AG09319 (cell line): Measurements from ENCODE around the gene INSRR.

Experiments used
- DNase-seq: peaks from one replicate; pipeline ENCODE4 v3.0.0-alpha.2; 2010; ENCODE audit warnings: low read depth; ENCODE audit errors: extremely low read depth
- CTCF ChIP-seq: IDR thresholded peaks from 2 replicates; pipeline ENCODE4 v1.5.1; 2011; ENCODE audit warnings: low read depth, mild to moderate bottlenecking, inconsistent platforms, low read length, moderate library complexity

INSRR gene

GRCh38 chr1:156815307-156815826 lies 43.5 kb downstream of the INSRR start:
- no peak; the same call in 1 of the 2 replicates for TF ChIP-seq CTCF
- peak; percentile 45 for DNase-seq

GRCh38 chr1:156814571-156815260 lies 44.2 kb downstream of the INSRR start:
- no peak for TF ChIP-seq CTCF
- DNase-seq: no peak

DNA sequence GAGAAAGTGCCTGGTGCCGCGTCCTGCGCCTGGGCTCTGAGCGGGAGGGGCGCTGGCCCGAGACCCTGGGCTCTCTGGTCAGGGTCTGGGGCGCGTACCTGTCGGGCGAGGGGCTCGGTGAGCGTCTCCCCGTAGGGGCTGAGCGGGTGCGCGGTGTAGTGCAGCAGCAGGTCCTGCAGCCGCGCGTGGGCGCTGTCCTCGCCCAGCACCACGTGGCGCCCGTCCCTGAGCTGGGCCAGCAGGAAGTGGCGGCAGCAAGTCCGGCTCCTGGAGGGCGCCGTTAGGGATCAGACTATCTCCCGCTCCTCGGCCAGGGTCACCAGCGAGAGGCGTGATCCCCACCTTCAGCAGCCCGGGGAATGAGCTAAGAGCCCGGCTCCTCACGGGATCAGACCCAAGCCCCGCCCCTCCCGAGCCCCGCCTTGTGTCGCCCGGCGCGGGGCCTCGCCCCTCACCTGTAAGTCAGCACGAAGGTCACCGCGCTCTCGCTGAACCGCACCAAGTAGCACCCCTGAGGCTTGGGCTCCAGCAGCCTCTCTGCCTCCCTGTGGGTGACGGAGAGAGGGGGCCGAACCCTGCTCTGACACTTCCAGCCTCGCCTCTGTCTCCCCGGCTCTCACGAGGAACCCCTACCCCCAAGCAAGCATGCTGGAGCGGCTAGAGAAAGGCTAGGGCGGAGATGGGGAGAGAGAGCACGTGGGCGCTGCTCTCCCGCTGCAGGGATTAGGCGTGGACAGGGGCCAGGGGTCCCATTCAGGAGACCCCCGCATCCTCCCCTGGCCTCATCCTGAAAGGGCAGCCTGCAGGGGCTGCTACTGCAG lies 45.0 kb downstream of the INSRR start:
- TF ChIP-seq CTCF: peak; percentile 67
- no peak for DNase-seq

DNA sequence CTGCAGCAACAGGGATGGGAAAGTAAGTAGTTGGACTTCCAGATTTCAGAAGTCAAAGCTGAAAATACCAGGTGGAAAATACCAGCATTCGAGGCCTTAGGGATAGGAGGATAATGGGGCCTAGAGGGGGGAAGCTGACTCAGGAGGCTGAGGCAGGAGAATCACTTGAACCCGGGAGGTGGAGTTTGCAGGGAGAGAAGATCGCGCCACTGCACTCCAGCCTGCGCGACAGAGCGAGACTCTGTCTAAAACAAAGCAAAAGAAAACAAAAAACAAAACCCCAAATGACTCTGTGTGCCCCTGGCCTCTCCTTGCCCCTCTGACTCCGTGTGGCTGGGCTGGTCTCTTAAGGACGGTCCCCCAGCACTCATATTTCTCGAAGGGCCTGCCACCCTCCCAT lies 45.6 kb downstream of the INSRR start:
- DNase-seq: no peak
- no peak for TF ChIP-seq CTCF

- DNase-seq: no peak
- no peak for TF ChIP-seq CTCF
Observed at GRCh38 chr1:156812293-156812990, 46.5 kb downstream of the INSRR start.

DNA sequence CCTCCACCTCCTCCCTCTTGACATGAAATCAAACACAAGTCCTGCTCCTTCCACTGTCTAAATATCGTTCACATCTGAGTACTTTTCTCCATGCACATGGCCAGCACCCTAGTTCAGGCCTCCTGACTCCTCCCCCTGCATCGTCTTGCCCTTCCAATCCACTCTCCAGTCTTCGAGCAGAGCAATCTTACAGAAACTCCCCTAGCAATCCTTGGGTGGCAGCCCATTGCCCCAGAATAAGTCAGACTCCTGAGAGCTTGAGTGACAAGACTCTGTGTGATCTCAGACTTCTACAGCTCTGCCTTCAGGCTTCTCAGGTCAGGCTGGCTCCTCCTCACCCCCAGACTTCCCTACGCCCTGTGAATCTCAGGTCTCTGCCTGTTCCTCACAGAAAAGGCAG lies 47.7 kb downstream of the INSRR start:
- no peak for DNase-seq
- no peak for TF ChIP-seq CTCF
